GM23338 (cell line): ENCODE measurements around the gene KIAA1614. TPM values are rescaled to one million over a fixed set of nuclear protein-coding genes. Genes with fewer than 3 reads are reported as not detected.

Experiments
- ATAC-seq: fragments of 200-7000 bp; cut with Tn5 transposase; 3 replicates; pipeline ENCODE4 v1.9.1; 2020
- DNase-seq: peaks from one replicate; pipeline ENCODE4 v3.0.0-alpha.2; 2015; ENCODE audit warnings: low spot score
- H2AFZ ChIP-seq: fragments of 200-600 bp; sonication (generic); 2 replicates; pipeline ENCODE4 v1.8.0; 2016; ENCODE audit warnings: antibody characterized with exemption, mild to moderate bottlenecking, moderate library complexity
- H3F3A ChIP-seq: fragments of 200-600 bp; sonication (generic); replicated peaks from 2 replicates; pipeline ENCODE4 v1.8.0; 2017; ENCODE audit warnings: antibody characterized with exemption, mixed run types, low read depth
- H3K27ac ChIP-seq: fragments of 200-600 bp; sonication (generic); 2 replicates; pipeline ENCODE4 v1.6.1; 2016; ENCODE audit warnings: low read depth
- H3K27me3 ChIP-seq: fragments of 200-600 bp; sonication (generic); 2 replicates; pipeline ENCODE4 v1.8.0; 2016; ENCODE audit warnings: mild to moderate bottlenecking, mixed run types, moderate library complexity; ENCODE audit not compliant: insufficient read depth
- H3K36me3 ChIP-seq: fragments of 200-600 bp; sonication (generic); 2 replicates; pipeline ENCODE4 v1.8.0; 2016; ENCODE audit warnings: mild to moderate bottlenecking; ENCODE audit not compliant: insufficient read depth
- H3K4me1 ChIP-seq: fragments of 200-600 bp; sonication (generic); 2 replicates; pipeline ENCODE4 v1.8.0; 2016; ENCODE audit warnings: mild to moderate bottlenecking, moderate library complexity; ENCODE audit not compliant: insufficient read depth
- H3K4me2 ChIP-seq: fragments of 200-600 bp; sonication (generic); 2 replicates; pipeline ENCODE4 v1.7.1; 2017; ENCODE audit warnings: mixed run types
- H3K4me3 ChIP-seq: fragments of 200-600 bp; sonication (generic); 2 replicates; pipeline ENCODE4 v1.6.1; 2016; ENCODE audit warnings: mixed run types
- H3K79me2 ChIP-seq: fragments of 200-600 bp; sonication (generic); replicated peaks from 2 replicates; pipeline ENCODE4 v1.8.0; 2017; ENCODE audit warnings: mild to moderate bottlenecking; ENCODE audit not compliant: insufficient read depth
- H3K9me2 ChIP-seq: fragments of 200-600 bp; sonication (generic); 2 replicates; pipeline ENCODE4 v1.8.0; 2017; ENCODE audit not compliant: insufficient read depth
- H4K20me1 ChIP-seq: fragments of 200-600 bp; sonication (generic); replicated peaks from 2 replicates; pipeline ENCODE4 v1.8.0; 2017; ENCODE audit warnings: mild to moderate bottlenecking; ENCODE audit not compliant: insufficient read depth
- H3K27ac Mint-ChIP-seq: 2 replicates; pipeline ENCODE4 v1.8.0; 2020; ENCODE audit warnings: inconsistent platforms, mild to moderate bottlenecking, moderate library complexity, mixed read lengths
- H3K27me3 Mint-ChIP-seq: 3 replicates; pipeline ENCODE4 v1.8.0; 2022; ENCODE audit warnings: low read depth, mild to moderate bottlenecking, moderate library complexity, mixed read lengths, inconsistent platforms; ENCODE audit not compliant: insufficient read depth, poor library complexity
- H3K36me3 Mint-ChIP-seq: 3 replicates; pipeline ENCODE4 v1.8.0; 2021; ENCODE audit warnings: low read depth, mild to moderate bottlenecking, inconsistent platforms, moderate library complexity, mixed read lengths
- H3K4me1 Mint-ChIP-seq: 3 replicates; pipeline ENCODE4 v1.8.0; 2020; ENCODE audit warnings: mild to moderate bottlenecking, inconsistent platforms, mixed read lengths
- H3K4me3 Mint-ChIP-seq: 3 replicates; pipeline ENCODE4 v1.8.0; 2021; ENCODE audit warnings: moderate library complexity, mild to moderate bottlenecking, inconsistent platforms, mixed read lengths
- H3K9me3 Mint-ChIP-seq: 3 replicates; pipeline ENCODE4 v1.8.0; 2020; ENCODE audit warnings: moderate library complexity, mild to moderate bottlenecking, inconsistent platforms, mixed read lengths
- CREB1 ChIP-seq: fragments of 250-450 bp; sonication (Bioruptor Pico); IDR thresholded peaks from 2 replicates; pipeline ENCODE4 v1.5.0; 2020; ENCODE audit warnings: low read depth, mild to moderate bottlenecking, moderate library complexity
- EZH2phosphoT487 ChIP-seq: fragments of 200-600 bp; sonication (generic); IDR thresholded peaks from one replicate; pipeline ENCODE4 v1.8.1; 2018; ENCODE audit warnings: antibody characterized with exemption; ENCODE audit not compliant: unreplicated experiment
- JUNB ChIP-seq: IDR thresholded peaks from one replicate; pipeline ENCODE4 v1.6.1; 2016; ENCODE audit warnings: antibody characterized with exemption; ENCODE audit not compliant: unreplicated experiment
- NANOG ChIP-seq: IDR thresholded peaks from 2 replicates; pipeline ENCODE4 v1.6.1; 2016; ENCODE audit warnings: antibody characterized with exemption, borderline replicate concordance
- POLR2AphosphoS5 ChIP-seq: IDR thresholded peaks from 2 replicates; pipeline ENCODE4 v1.6.1; 2016; ENCODE audit warnings: antibody characterized with exemption, low read depth
- STAT1 ChIP-seq: IDR thresholded peaks from one replicate; pipeline ENCODE4 v1.6.1; 2016; ENCODE audit warnings: antibody characterized with exemption; ENCODE audit not compliant: unreplicated experiment
- ZNF114 ChIP-seq: fragments of 250-450 bp; sonication (Bioruptor Pico); IDR thresholded peaks from 2 replicates; pipeline ENCODE4 v1.5.0; 2020; ENCODE audit warnings: mild to moderate bottlenecking, moderate library complexity
- ZNF331 ChIP-seq: fragments of 250-450 bp; sonication (Bioruptor Pico); IDR thresholded peaks from 2 replicates; pipeline ENCODE4 v1.5.0; 2020; ENCODE audit warnings: low read depth, mild to moderate bottlenecking, moderate library complexity
- polyA plus RNA-seq: library from polyadenylated mRNA; unstranded; fragments of >200 nt; fragmentation: Nextera tagmentation; extraction: Ambion mirVana; gene quantifications from 2 replicates; pipeline ENCODE4 v1.2.1, GENCODE V29; 2016
- total RNA-seq: library from RNA; depleted of rRNA; stranded (reverse); fragments of >200 nt; shearing (Covaris generic); gene quantifications from 2 replicates; pipeline ENCODE4 v1.2.3, GENCODE V29; 2014
- TF ChIP-seq, protein P1 (sequence below), 2 experiments: fragments of 200-600 bp in 1 of 2; sonication (generic) in 1 of 2; conservative IDR thresholded peaks; 2 replicates each; pipeline versions ENCODE4 v1.5.1 to v1.6.1; 2016 to 2017; ENCODE audit warnings: antibody characterized with exemption in 2 of 2, low read depth in 2 of 2, mild to moderate bottlenecking in 2 of 2, moderate library complexity in 1 of 2
- TF ChIP-seq, protein P2 (sequence below): IDR thresholded peaks from 2 replicates; pipeline ENCODE4 v1.6.1; 2016; ENCODE audit warnings: antibody characterized with exemption
- TF ChIP-seq, protein P3 (sequence below): fragments of 250-450 bp; sonication (Bioruptor Pico); IDR thresholded peaks from 2 replicates; pipeline ENCODE4 v1.5.0; 2020; ENCODE audit warnings: mild to moderate bottlenecking, moderate library complexity

KIAA1614 gene
- total and polyA plus RNA-seq, 2 experiments from 2014 or later, result 1.1 to 1.8 TPM

DNA sequence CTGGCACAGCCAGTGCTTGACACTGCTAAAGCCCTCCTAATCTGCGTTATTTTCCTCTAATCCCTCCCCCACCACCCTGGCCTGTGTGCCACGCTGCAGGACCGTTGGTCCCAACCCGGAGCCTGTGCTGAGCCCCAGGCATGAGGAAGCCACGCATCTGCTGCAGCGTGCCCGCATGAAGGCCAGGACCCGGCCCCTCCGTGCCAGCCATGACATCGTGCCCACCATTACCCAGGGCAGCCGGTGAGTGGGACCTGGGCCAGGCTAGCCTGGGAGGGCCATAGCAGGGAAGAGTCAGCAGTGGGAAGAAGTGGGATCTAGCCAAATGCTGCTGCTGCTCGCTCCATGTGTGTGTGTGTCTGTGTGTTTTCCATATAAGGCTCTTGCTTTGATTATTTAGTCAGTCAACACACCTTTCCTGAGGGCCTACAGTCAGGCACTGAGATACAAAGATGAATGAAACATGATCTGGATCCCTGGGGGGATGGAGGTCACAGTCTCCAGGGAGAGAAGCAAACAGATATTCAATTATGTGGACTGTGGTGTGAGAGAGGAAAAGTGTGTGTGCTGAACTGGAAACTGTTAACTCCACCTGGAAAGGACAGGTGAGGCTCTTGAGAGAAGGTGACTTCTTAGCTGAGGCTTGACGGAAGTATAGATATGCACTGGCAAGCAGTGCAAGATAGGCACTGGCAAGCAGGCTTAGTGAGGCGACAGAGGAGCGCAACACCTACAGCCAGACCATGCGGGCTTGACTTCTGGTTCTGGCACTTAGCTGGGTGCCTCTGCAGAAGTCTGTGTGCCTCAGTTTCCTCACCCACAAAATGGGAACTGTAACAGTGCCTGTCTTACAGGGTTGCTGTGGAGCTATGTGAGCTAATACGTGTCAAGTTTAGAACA lies 15.9 kb downstream of the KIAA1614 start:
- no peaks in the 10 kb centered on the region for H4K20me1 ChIP-seq
- no peak overlapping the region for H3K27ac ChIP-seq
- H3K4me3 ChIP-seq, result no peak overlapping the region
- H3F3A ChIP-seq, result no peaks in the 10 kb centered on the region
- peaks cover 53% of the 10 kb centered on the region for H3K4me1 Mint-ChIP-seq
- H3K4me2 ChIP-seq, result no peak overlapping the region
- no peaks in the 10 kb centered on the region for H3K36me3 Mint-ChIP-seq
- no peaks in the 10 kb centered on the region; the same call in 2 of the 3 replicates for H3K9me3 Mint-ChIP-seq
- no peaks in the 10 kb centered on the region for H3K36me3 ChIP-seq
- no peak overlapping the region for H2AFZ ChIP-seq
- H3K27ac Mint-ChIP-seq, result no peak overlapping the region
- peaks cover 8% of the 10 kb centered on the region for H3K27me3 Mint-ChIP-seq
- TF ChIP-seq CREB1 (CRISPR knock-in tag), result no peak
- TF ChIP-seq, protein P1, sequence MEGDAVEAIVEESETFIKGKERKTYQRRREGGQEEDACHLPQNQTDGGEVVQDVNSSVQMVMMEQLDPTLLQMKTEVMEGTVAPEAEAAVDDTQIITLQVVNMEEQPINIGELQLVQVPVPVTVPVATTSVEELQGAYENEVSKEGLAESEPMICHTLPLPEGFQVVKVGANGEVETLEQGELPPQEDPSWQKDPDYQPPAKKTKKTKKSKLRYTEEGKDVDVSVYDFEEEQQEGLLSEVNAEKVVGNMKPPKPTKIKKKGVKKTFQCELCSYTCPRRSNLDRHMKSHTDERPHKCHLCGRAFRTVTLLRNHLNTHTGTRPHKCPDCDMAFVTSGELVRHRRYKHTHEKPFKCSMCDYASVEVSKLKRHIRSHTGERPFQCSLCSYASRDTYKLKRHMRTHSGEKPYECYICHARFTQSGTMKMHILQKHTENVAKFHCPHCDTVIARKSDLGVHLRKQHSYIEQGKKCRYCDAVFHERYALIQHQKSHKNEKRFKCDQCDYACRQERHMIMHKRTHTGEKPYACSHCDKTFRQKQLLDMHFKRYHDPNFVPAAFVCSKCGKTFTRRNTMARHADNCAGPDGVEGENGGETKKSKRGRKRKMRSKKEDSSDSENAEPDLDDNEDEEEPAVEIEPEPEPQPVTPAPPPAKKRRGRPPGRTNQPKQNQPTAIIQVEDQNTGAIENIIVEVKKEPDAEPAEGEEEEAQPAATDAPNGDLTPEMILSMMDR (conservative IDR thresholded peaks at IDR 0.05; ENCODE audit: low read depth in 2 of 2), result no peak
- TF ChIP-seq STAT1, result no peak
- TF ChIP-seq, protein P2, sequence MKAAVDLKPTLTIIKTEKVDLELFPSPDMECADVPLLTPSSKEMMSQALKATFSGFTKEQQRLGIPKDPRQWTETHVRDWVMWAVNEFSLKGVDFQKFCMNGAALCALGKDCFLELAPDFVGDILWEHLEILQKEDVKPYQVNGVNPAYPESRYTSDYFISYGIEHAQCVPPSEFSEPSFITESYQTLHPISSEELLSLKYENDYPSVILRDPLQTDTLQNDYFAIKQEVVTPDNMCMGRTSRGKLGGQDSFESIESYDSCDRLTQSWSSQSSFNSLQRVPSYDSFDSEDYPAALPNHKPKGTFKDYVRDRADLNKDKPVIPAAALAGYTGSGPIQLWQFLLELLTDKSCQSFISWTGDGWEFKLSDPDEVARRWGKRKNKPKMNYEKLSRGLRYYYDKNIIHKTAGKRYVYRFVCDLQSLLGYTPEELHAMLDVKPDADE, result no peak
- TF ChIP-seq ZNF114 (CRISPR knock-in tag), result no peak
- no peak for TF ChIP-seq ZNF331
- no peak for TF ChIP-seq EZH2phosphoT487
- TF ChIP-seq NANOG, result no peak
- TF ChIP-seq POLR2AphosphoS5, result no peak
- no peaks in the 10 kb centered on the region for H3K79me2 ChIP-seq
- H3K9me2 ChIP-seq, result peaks cover 6% of the 10 kb centered on the region; the same call in 1 of the 2 replicates
- no peak overlapping the region for H3K4me3 Mint-ChIP-seq
- no peaks in the 10 kb centered on the region for H3K27me3 ChIP-seq
- ATAC-seq, result no peak
- H3K4me1 ChIP-seq, result peaks cover 26% of the 10 kb centered on the region
- no peak for DNase-seq

DNA sequence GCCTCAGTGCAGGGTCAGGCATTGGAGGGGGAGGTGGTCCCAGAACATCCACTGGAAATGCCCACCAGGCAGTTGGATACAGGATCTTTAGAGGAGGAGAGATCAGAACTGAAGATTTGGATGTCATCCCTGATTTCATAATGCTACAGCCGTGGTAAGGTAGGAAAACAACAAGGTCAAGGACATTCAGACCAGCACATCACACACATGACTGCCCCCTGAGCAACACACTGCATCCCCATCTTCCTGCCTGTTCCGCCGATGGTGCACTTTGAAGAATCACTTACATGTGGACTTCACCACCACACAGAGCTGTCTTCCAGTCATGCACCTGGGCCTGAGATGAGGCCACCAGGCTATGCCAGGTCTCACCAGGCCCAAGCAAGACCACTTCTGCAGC lies 16.7 kb downstream of the KIAA1614 start:
- H3K36me3 Mint-ChIP-seq, result no peaks in the 10 kb centered on the region
- peaks cover 45% of the 10 kb centered on the region for H3K4me1 Mint-ChIP-seq
- Histone ChIP-seq H3K9me2 (peaks cover under 1% of the 10 kb centered on the region; the same call in 1 of the 2 replicates), H3K4me1 (peaks cover 18% of the 10 kb centered on the region), H3K79me2 (no peaks in the 10 kb centered on the region), H4K20me1 (no peaks in the 10 kb centered on the region), H2AFZ (no peak overlapping the region), H3K4me2 (no peak overlapping the region), H3K27ac (no peak overlapping the region), H3K36me3 (no peaks in the 10 kb centered on the region), H3K27me3 (no peaks in the 10 kb centered on the region), H3K4me3 (no peak overlapping the region), H3F3A (no peaks in the 10 kb centered on the region)
- H3K4me3 Mint-ChIP-seq, result no peak overlapping the region
- ATAC-seq, result no peak
- TF ChIP-seq, protein P3, sequence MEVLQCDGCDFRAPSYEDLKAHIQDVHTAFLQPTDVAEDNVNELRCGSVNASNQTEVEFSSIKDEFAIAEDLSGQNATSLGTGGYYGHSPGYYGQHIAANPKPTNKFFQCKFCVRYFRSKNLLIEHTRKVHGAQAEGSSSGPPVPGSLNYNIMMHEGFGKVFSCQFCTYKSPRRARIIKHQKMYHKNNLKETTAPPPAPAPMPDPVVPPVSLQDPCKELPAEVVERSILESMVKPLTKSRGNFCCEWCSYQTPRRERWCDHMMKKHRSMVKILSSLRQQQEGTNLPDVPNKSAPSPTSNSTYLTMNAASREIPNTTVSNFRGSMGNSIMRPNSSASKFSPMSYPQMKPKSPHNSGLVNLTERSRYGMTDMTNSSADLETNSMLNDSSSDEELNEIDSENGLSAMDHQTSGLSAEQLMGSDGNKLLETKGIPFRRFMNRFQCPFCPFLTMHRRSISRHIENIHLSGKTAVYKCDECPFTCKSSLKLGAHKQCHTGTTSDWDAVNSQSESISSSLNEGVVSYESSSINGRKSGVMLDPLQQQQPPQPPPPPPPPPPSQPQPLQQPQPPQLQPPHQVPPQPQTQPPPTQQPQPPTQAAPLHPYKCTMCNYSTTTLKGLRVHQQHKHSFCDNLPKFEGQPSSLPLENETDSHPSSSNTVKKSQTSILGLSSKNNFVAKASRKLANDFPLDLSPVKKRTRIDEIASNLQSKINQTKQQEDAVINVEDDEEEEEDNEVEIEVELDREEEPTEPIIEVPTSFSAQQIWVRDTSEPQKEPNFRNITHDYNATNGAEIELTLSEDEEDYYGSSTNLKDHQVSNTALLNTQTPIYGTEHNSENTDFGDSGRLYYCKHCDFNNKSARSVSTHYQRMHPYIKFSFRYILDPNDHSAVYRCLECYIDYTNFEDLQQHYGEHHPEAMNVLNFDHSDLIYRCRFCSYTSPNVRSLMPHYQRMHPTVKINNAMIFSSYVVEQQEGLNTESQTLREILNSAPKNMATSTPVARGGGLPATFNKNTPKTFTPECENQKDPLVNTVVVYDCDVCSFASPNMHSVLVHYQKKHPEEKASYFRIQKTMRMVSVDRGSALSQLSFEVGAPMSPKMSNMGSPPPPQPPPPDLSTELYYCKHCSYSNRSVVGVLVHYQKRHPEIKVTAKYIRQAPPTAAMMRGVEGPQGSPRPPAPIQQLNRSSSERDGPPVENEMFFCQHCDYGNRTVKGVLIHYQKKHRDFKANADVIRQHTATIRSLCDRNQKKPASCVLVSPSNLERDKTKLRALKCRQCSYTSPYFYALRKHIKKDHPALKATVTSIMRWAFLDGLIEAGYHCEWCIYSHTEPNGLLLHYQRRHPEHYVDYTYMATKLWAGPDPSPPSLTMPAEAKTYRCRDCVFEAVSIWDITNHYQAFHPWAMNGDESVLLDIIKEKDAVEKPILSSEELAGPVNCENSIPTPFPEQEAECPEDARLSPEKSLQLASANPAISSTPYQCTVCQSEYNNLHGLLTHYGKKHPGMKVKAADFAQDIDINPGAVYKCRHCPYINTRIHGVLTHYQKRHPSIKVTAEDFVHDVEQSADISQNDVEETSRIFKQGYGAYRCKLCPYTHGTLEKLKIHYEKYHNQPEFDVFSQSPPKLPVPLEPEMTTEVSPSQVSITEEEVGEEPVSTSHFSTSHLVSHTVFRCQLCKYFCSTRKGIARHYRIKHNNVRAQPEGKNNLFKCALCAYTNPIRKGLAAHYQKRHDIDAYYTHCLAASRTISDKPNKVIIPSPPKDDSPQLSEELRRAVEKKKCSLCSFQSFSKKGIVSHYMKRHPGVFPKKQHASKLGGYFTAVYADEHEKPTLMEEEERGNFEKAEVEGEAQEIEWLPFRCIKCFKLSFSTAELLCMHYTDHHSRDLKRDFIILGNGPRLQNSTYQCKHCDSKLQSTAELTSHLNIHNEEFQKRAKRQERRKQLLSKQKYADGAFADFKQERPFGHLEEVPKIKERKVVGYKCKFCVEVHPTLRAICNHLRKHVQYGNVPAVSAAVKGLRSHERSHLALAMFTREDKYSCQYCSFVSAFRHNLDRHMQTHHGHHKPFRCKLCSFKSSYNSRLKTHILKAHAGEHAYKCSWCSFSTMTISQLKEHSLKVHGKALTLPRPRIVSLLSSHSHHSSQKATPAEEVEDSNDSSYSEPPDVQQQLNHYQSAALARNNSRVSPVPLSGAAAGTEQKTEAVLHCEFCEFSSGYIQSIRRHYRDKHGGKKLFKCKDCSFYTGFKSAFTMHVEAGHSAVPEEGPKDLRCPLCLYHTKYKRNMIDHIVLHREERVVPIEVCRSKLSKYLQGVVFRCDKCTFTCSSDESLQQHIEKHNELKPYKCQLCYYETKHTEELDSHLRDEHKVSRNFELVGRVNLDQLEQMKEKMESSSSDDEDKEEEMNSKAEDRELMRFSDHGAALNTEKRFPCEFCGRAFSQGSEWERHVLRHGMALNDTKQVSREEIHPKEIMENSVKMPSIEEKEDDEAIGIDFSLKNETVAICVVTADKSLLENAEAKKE (CRISPR knock-in tag), result no peak
- TF ChIP-seq POLR2AphosphoS5 (no peak), NANOG (no peak), ZNF114 (CRISPR knock-in tag) (no peak), JUNB (no peak)
- TF ChIP-seq, protein P2, result no peak
- no peak for DNase-seq
- H3K9me3 Mint-ChIP-seq, result no peaks in the 10 kb centered on the region
- H3K27ac Mint-ChIP-seq, result no peak overlapping the region
- peaks cover 11% of the 10 kb centered on the region for H3K27me3 Mint-ChIP-seq
